GM19328 (cell line): Measurements from ENCODE around the gene DDB1.
"Not testable (repeated sequence)": the region's sequence is repeated elsewhere in the genome, so short reads cannot be mapped to it uniquely, and the experiment has no call there.

ENCODE experiments used
- ATAC-seq: cut with Tn5 transposase; IDR thresholded peaks from one replicate; pipeline ENCODE4 v1.9.1; 2021; ENCODE audit warnings: mild to moderate bottlenecking, moderate library complexity; ENCODE audit not compliant: unreplicated experiment

The DDB1 gene

GRCh38 chr11:61273178-61274078 lies 59.5 kb downstream of the DDB1 start:
- ATAC-seq = no peak

- ATAC-seq = no peak
These were observed 60.2 kb downstream of the DDB1 start for GRCh38 chr11:61272731-61273130.

- no peak for ATAC-seq
These were observed 62.4 kb downstream of the DDB1 start for GRCh38 chr11:61270354-61271076.

- ATAC-seq = no peak
These were observed 64.2 kb downstream of the DDB1 start for GRCh38 chr11:61268588-61269250.

GRCh38 chr11:61267437-61267841 lies 65.5 kb downstream of the DDB1 start:
- ATAC-seq = no peak

- ATAC-seq = no peak
These were observed 66.3 kb downstream of the DDB1 start for GRCh38 chr11:61266602-61267001.

GRCh38 chr11:61265357-61265756 lies 67.5 kb downstream of the DDB1 start:
- no peak for ATAC-seq

- no peak for ATAC-seq
These were observed 68.1 kb downstream of the DDB1 start for GRCh38 chr11:61264795-61265194.

- no peak for ATAC-seq
These were observed 68.5 kb downstream of the DDB1 start for GRCh38 chr11:61264371-61264770.

- no peak for ATAC-seq
These were observed 73.5 kb downstream of the DDB1 start for GRCh38 chr11:61259363-61259762.

- no peak for ATAC-seq
These were observed 74.4 kb downstream of the DDB1 start for GRCh38 chr11:61258546-61258945.

GRCh38 chr11:61256710-61257482 lies 76.0 kb downstream of the DDB1 start:
- ATAC-seq = no peak

GRCh38 chr11:61254403-61255025 lies 78.4 kb downstream of the DDB1 start:
- ATAC-seq = no peak

- not testable (repeated sequence) for ATAC-seq
These were observed 80.6 kb downstream of the DDB1 start for GRCh38 chr11:61252332-61252731.

GRCh38 chr11:61250796-61251765 lies 81.8 kb downstream of the DDB1 start:
- not testable (repeated sequence) for ATAC-seq
